ENCODE data around the gene FBXO42. TPM values are rescaled to one million over a fixed set of nuclear protein-coding genes. Genes with fewer than 3 reads are reported as not detected.

The FBXO42 gene
- total RNA-seq, 2 experiments from 2014 or later, result 14.3 to 14.9 TPM

DNA sequence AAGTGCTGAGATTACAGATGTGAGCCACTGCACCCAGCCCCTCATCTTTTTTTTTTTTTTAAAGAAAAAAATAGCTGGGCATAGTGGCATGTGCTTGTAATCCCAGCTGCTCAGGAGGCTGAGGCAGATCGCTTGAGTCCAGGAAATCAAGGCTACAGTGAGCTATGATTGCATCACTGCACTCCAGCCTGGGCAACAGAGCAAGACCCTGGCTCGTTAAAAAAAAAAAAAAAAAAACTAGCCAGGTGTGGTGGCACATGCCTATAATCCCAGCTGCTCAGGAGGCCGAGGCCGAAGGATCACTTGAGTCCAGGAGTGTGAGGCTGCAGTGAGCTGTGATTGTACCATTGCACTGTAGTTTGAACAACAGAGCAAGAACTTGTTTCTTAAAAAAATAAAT, 28.6 kb upstream of the FBXO42 start:
- peaks cover 3% of the 10 kb centered on the region for H3K36me3 ChIP-seq (ENCODE audit: insufficient read depth, low read length)
- H3K9me3 ChIP-seq (ENCODE audit: control insufficient read depth in 1 of 2, insufficient read depth in 1 of 2, low read length in 2 of 2), result no peaks in the 10 kb centered on the region
- no peaks in the 10 kb centered on the region for H3K27me3 ChIP-seq (ENCODE audit: control insufficient read depth in 1 of 2, insufficient read depth in 2 of 2, low read length in 2 of 2)
- POLR2A ChIA-PET, result interaction anchor here (1.1 kb wide), 1 partner anchor 8 kb away, joined by 5 read pairs; no protein-coding TSS in a partner anchor
- no peak for ATAC-seq (ENCODE audit: poor library complexity)
- no peak for DNase-seq
- no peak overlapping the region for H3K4me3 ChIP-seq (ENCODE audit: low read length)
- peaks cover 64% of the 10 kb centered on the region for H3K4me1 Mint-ChIP-seq (ENCODE audit: low read depth)
- peaks cover 72% of the 10 kb centered on the region for H3K4me1 ChIP-seq (ENCODE audit: insufficient read depth, low read length)
- intact Hi-C loops (cut with DNase I, micrococcal nuclease), result no loop called here
- H3K4me3 Mint-ChIP-seq, result no peak overlapping the region
- H3K27me3 Mint-ChIP-seq, result no peaks in the 10 kb centered on the region
- no peak overlapping the region for H3K27ac Mint-ChIP-seq
- TF ChIP-seq CTCF (IDR thresholded peaks at IDR 0.05), result no peak
- CTCF ChIA-PET, result interaction anchor here (0.9 kb wide), 1 partner anchor 9 kb away, joined by 3 read pairs; no protein-coding TSS in a partner anchor
- no peak overlapping the region for H3K27ac ChIP-seq (ENCODE audit: low read depth in 1 of 2, low read length in 2 of 2)
- H3K9me3 Mint-ChIP-seq, result no peaks in the 10 kb centered on the region
- H3K36me3 Mint-ChIP-seq (ENCODE audit: low read depth), result peaks cover 30% of the 10 kb centered on the region

DNA sequence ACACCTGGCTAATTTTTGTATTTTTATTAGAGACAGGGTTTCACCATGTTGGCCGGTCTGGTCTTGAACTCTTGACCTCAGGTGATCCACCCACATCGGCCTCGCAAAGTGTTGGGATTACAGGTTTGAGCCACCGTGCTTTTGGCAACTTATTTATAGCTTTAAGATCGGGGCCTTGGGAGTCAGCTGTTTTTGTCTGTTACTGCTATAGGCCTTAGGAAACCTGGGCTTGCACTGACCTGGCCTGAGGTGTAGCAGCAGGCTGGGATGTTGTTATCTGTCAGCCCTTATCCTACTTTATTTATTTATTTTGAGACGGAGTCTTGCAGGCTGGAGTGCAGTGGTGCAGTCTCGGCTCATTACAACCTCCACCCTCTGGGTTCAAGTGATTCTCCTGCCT, 26.2 kb upstream of the FBXO42 start:
- no peak for TF ChIP-seq CTCF (IDR thresholded peaks at IDR 0.05)
- no peak overlapping the region for H3K27ac Mint-ChIP-seq
- ChIA-PET CTCF (no interaction called here), POLR2A (interaction anchor here (1.2 kb wide), 1 partner anchor 11 kb away, joined by 3 read pairs; the partner anchor contains the start of gene SZRD1)
- no peaks in the 10 kb centered on the region for H3K9me3 ChIP-seq (ENCODE audit: control insufficient read depth in 1 of 2, insufficient read depth in 1 of 2, low read length in 2 of 2)
- DNase-seq (no peak), ATAC-seq (ENCODE audit: poor library complexity) (no peak)
- H3K36me3 Mint-ChIP-seq (ENCODE audit: low read depth), result peaks cover 37% of the 10 kb centered on the region
- peaks cover 74% of the 10 kb centered on the region for H3K4me1 ChIP-seq (ENCODE audit: insufficient read depth, low read length)
- H3K27me3 Mint-ChIP-seq, result no peaks in the 10 kb centered on the region
- intact Hi-C loops (cut with DNase I, micrococcal nuclease), result no loop called here
- H3K27me3 ChIP-seq (ENCODE audit: control insufficient read depth in 1 of 2, insufficient read depth in 2 of 2, low read length in 2 of 2), result no peaks in the 10 kb centered on the region
- H3K4me3 Mint-ChIP-seq, result no peak overlapping the region
- H3K4me3 ChIP-seq (ENCODE audit: low read length), result no peak overlapping the region
- no peaks in the 10 kb centered on the region for H3K9me3 Mint-ChIP-seq
- H3K4me1 Mint-ChIP-seq (ENCODE audit: low read depth), result peaks cover 63% of the 10 kb centered on the region
- H3K36me3 ChIP-seq (ENCODE audit: insufficient read depth, low read length), result peaks cover 8% of the 10 kb centered on the region
- no peak overlapping the region for H3K27ac ChIP-seq (ENCODE audit: low read depth in 1 of 2, low read length in 2 of 2)

DNA sequence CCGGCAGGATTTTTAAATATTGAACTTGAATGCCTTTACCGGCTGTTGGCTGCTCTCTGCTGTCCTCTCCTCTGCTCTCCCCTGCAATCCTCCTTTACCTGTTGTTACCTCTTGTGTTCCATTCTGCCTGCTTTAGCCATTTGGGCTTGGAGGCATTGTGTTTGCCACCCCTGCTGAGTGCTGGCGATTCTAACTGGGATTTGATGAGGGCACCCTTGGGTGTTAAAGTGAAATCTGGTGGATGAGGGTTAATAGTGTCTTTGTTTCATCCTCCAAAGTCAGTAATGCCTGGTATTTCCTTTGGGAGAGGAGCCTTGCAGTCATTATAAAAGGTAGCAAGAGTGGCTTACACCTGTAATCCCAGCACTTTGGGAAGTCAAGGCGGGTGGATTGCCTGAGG, 24.7 kb upstream of the FBXO42 start:
- CTCF ChIA-PET, result no interaction called here
- peaks cover 68% of the 10 kb centered on the region for H3K4me1 Mint-ChIP-seq (ENCODE audit: low read depth)
- Histone ChIP-seq H3K27ac (ENCODE audit: low read depth in 1 of 2, low read length in 2 of 2) (no peak overlapping the region), H3K9me3 (ENCODE audit: control insufficient read depth in 1 of 2, insufficient read depth in 1 of 2, low read length in 2 of 2) (no peaks in the 10 kb centered on the region), H3K4me3 (ENCODE audit: low read length) (no peak overlapping the region), H3K4me1 (ENCODE audit: insufficient read depth, low read length) (peaks cover 77% of the 10 kb centered on the region), H3K36me3 (ENCODE audit: insufficient read depth, low read length) (peaks cover 16% of the 10 kb centered on the region), H3K27me3 (ENCODE audit: control insufficient read depth in 1 of 2, insufficient read depth in 2 of 2, low read length in 2 of 2) (no peaks in the 10 kb centered on the region)
- no peaks in the 10 kb centered on the region for H3K27me3 Mint-ChIP-seq
- POLR2A ChIA-PET, result no interaction called here
- H3K9me3 Mint-ChIP-seq, result no peaks in the 10 kb centered on the region
- H3K4me3 Mint-ChIP-seq, result no peak overlapping the region
- peak overlapping the region; percentile 39 for H3K27ac Mint-ChIP-seq
- intact Hi-C loops (cut with DNase I, micrococcal nuclease), result no loop called here
- TF ChIP-seq CTCF (IDR thresholded peaks at IDR 0.05), result no peak
- H3K36me3 Mint-ChIP-seq (ENCODE audit: low read depth), result peaks cover 40% of the 10 kb centered on the region
- DNase-seq, result no peak
- no peak for ATAC-seq (ENCODE audit: poor library complexity)

Measured in CD4-positive, alpha-beta T cell (primary cell).